NB4 (cell line): ENCODE results near the gene SAE1.

ENCODE experiments used
- DNase-seq: peaks from one replicate; pipeline ENCODE4 v3.0.0; 2010; ENCODE audit warnings: low read depth
- H3K4me3 ChIP-seq: one replicate; pipeline ENCODE4 v1.5.1; 2011; ENCODE audit warnings: mild to moderate bottlenecking, low read depth, low read length, moderate library complexity
- CTCF ChIP-seq: IDR thresholded peaks from one replicate; pipeline ENCODE4 v1.5.1; 2012; ENCODE audit warnings: low read depth, low read length
- MAX ChIP-seq: IDR thresholded peaks from 2 replicates; pipeline ENCODE4 v1.6.1; 2011; ENCODE audit warnings: low read depth, low read length
- MYC ChIP-seq: IDR thresholded peaks from 2 replicates; pipeline ENCODE4 v1.6.1; 2011; ENCODE audit warnings: low read depth, low read length
- POLR2A ChIP-seq: IDR thresholded peaks from 2 replicates; pipeline ENCODE4 v1.6.1; 2011; ENCODE audit warnings: mild to moderate bottlenecking; ENCODE audit not compliant: insufficient read length; ENCODE audit errors: extremely low read depth

SAE1 gene

GRCh38 chr19:47209319-47210179, 78.9 kb downstream of the SAE1 start:
- no peak for DNase-seq
- TF ChIP-seq POLR2A = no peak
- no peak for TF ChIP-seq CTCF
- no peak for TF ChIP-seq MYC
- no peak for TF ChIP-seq MAX
- no peak overlapping the region for H3K4me3 ChIP-seq

GRCh38 chr19:47210180-47210490, 79.5 kb downstream of the SAE1 start:
- DNase-seq = no peak
- H3K4me3 ChIP-seq = no peak overlapping the region
- TF ChIP-seq POLR2A (no peak), MYC (no peak), CTCF (no peak), MAX (no peak)

GRCh38 chr19:47210689-47211316, 80.2 kb downstream of the SAE1 start:
- TF ChIP-seq CTCF = peak; percentile 100
- TF ChIP-seq MYC = peak; percentile 98
- no peak for TF ChIP-seq POLR2A
- peak; percentile 99 for TF ChIP-seq MAX
- H3K4me3 ChIP-seq = no peak overlapping the region
- peak; percentile 96 for DNase-seq

GRCh38 chr19:47215581-47215980, 84.9 kb downstream of the SAE1 start:
- no peak overlapping the region for H3K4me3 ChIP-seq
- no peak for TF ChIP-seq POLR2A
- no peak for TF ChIP-seq MAX
- no peak for TF ChIP-seq CTCF
- TF ChIP-seq MYC = no peak
- no peak for DNase-seq

GRCh38 chr19:47221080-47221841, 90.6 kb downstream of the SAE1 start:
- no peak for DNase-seq
- no peak overlapping the region for H3K4me3 ChIP-seq
- TF ChIP-seq MAX (no peak), CTCF (no peak), POLR2A (no peak)
